Measurements from ENCODE around the gene RNF220.

GRCh38 chr1:44590475-44590874 lies 185.4 kb downstream of the RNF220 start:
- no peak for TF ChIP-seq CTCF (conservative IDR thresholded peaks at IDR 0.05)
- no peak for TF ChIP-seq ZFX (IDR thresholded peaks at IDR 0.05)

Measured in C4-2B (cell line).